ENCODE results near the gene SLC4A3.

Gene SLC4A3

GRCh38 chr2:219632760-219633105 lies 5.3 kb downstream of the SLC4A3 start:
- DNase-seq: no peak

GRCh38 chr2:219633276-219634065 lies 6.0 kb downstream of the SLC4A3 start:
- no peak for DNase-seq

GRCh38 chr2:219634171-219634940 lies 6.9 kb downstream of the SLC4A3 start:
- no peak for DNase-seq

GRCh38 chr2:219634951-219635751 lies 7.7 kb downstream of the SLC4A3 start:
- DNase-seq: no peak

GRCh38 chr2:219636144-219636915 lies 8.9 kb downstream of the SLC4A3 start:
- no peak for DNase-seq

- DNase-seq: no peak
Measured at GRCh38 chr2:219636941-219637841, 9.8 kb downstream of the SLC4A3 start.

GRCh38 chr2:219637842-219638185 lies 10.4 kb downstream of the SLC4A3 start:
- DNase-seq: no peak

GRCh38 chr2:219638217-219638947 lies 11.0 kb downstream of the SLC4A3 start:
- no peak for DNase-seq

GRCh38 chr2:219638948-219639755 lies 11.7 kb downstream of the SLC4A3 start:
- no peak for DNase-seq

- DNase-seq: no peak
Measured at GRCh38 chr2:219641390-219642068, 14.1 kb downstream of the SLC4A3 start.

GRCh38 chr2:219642069-219642454 lies 14.6 kb downstream of the SLC4A3 start:
- no peak for DNase-seq

GRCh38 chr2:219642465-219643083 lies 15.1 kb downstream of the SLC4A3 start:
- DNase-seq: peak; percentile 84 to 85

- DNase-seq: no peak
Measured at GRCh38 chr2:219643084-219643473, 15.6 kb downstream of the SLC4A3 start.

- no peak for DNase-seq
Measured at GRCh38 chr2:219643788-219644398, 16.5 kb downstream of the SLC4A3 start.

- DNase-seq: no peak
Measured at GRCh38 chr2:219644801-219645480, 17.5 kb downstream of the SLC4A3 start.

- DNase-seq: no peak
Measured at GRCh38 chr2:219645631-219646527, 18.4 kb downstream of the SLC4A3 start.

GRCh38 chr2:219648176-219648575 lies 20.7 kb downstream of the SLC4A3 start:
- no peak for DNase-seq
